HepG2 (cell line): ENCODE results near the gene LIPH. TPM values are rescaled to one million over a fixed set of nuclear protein-coding genes. Genes with fewer than 3 reads are reported as not detected.

Experiments
- ATAC-seq: fragments of 200-7000 bp; cut with Tn5 transposase; 3 replicates; pipeline ENCODE4 v1.9.1; 2020; ENCODE audit warnings: mild to moderate bottlenecking, moderate library complexity
- BruUV-seq: library from RNA; stranded (reverse); fragments of 400-500 nt; replicated peaks from 2 replicates; lab custom pipeline; 2021; lab: Mats Ljungman, UMichigan
- CTCF ChIA-PET: fragments of 300-600 bp; formaldehyde crosslinking; extraction: SDS; loops from one replicate; lab custom pipeline; 2021; ENCODE audit warnings: low total read pairs, inconsistent platforms, low intra/inter-chr PET ratio; lab: Yijun Ruan, JAX
- POLR2A ChIA-PET: fragments of 350-600 bp; sonication (Branson Sonifier 250); formaldehyde crosslinking; loops from one replicate; lab custom pipeline; 2020; ENCODE audit warnings: antibody characterized with exemption, inconsistent platforms; lab: Yijun Ruan, JAX
- DNase-seq: peaks from one replicate; pipeline ENCODE4 v3.0.0-alpha.2; 2015; ENCODE audit warnings: low spot score
- FAIRE-seq: peaks from 3 replicates; lab custom pipeline; 2011; peaks lifted over from hg19 to GRCh38; lab: Jason Lieb, UNC
- H2AFZ ChIP-seq: one replicate; pipeline ENCODE4 v1.6.1; 2011; ENCODE audit warnings: low read length, inconsistent platforms
- H3K27ac ChIP-seq: fragments of 300-600 bp; 3 replicates; pipeline ENCODE4 v1.8.0; 2011; ENCODE audit warnings: mixed run types, mild to moderate bottlenecking, mixed read lengths, low read length, inconsistent platforms; ENCODE audit not compliant: insufficient read depth; ENCODE audit errors: extremely low read length
- H3K27me3 ChIP-seq, 2 experiments: fragments of 200-600 bp in 1 of 2; 2 replicates in 1 of 2; 3 replicates in 1 of 2; pipeline versions ENCODE4 v1.6.0 to v1.8.0; 2011; ENCODE audit warnings: low read length in 2 of 2, mild to moderate bottlenecking in 2 of 2, moderate library complexity in 2 of 2, inconsistent platforms in 1 of 2; ENCODE audit not compliant: insufficient read depth in 2 of 2, control insufficient read depth in 1 of 2
- H3K36me3 ChIP-seq, 2 experiments: fragments of 200-600 bp in 1 of 2; replicated peaks in 1 of 2; 2 replicates in 1 of 2; 3 replicates in 1 of 2; pipeline versions ENCODE4 v1.5.1 to v1.8.0; 2011; ENCODE audit warnings: low read length in 2 of 2, inconsistent platforms in 1 of 2; ENCODE audit not compliant: insufficient read depth in 2 of 2, control insufficient read depth in 1 of 2
- H3K4me1 ChIP-seq: 2 replicates; pipeline ENCODE4 v1.5.1; 2012; ENCODE audit warnings: low read length, inconsistent platforms; ENCODE audit not compliant: insufficient read depth
- H3K4me2 ChIP-seq: 2 replicates; pipeline ENCODE4 v1.6.0; 2011; ENCODE audit warnings: low read depth, low read length, inconsistent platforms
- H3K4me3 ChIP-seq, 3 experiments: fragments of 200-600 bp in 1 of 3; sonication (generic), shearing (Covaris generic) in 1 of 3; replicated peaks in 1 of 3; 2 replicates each; pipeline ENCODE4 v1.5.1; 2011 to 2016; ENCODE audit warnings: low read length in 3 of 3, inconsistent platforms in 2 of 3, low read depth in 2 of 3, mild to moderate bottlenecking in 2 of 3, control low read depth in 1 of 3, mixed read lengths in 1 of 3; ENCODE audit not compliant: insufficient read depth in 1 of 3
- H3K79me2 ChIP-seq: one replicate; pipeline ENCODE4 v1.6.1; 2011; ENCODE audit warnings: low read length, inconsistent platforms; ENCODE audit not compliant: insufficient read depth
- H3K9ac ChIP-seq: 2 replicates; pipeline ENCODE4 v1.6.0; 2011; ENCODE audit warnings: mild to moderate bottlenecking, low read depth, low read length, inconsistent platforms; ENCODE audit not compliant: insufficient read depth
- H3K9me3 ChIP-seq: 2 replicates; pipeline ENCODE4 v1.5.1; 2012; ENCODE audit warnings: mild to moderate bottlenecking, low read length
- H4K20me1 ChIP-seq: 2 replicates; pipeline ENCODE4 v1.6.0; 2011; ENCODE audit warnings: inconsistent platforms, mild to moderate bottlenecking, low read length, moderate library complexity; ENCODE audit not compliant: insufficient read depth
- ETV6 ChIP-seq: sonication (generic); formaldehyde crosslinking; conservative IDR thresholded peaks from 2 replicates; pipeline ENCODE4 v1.4.0; 2020; ENCODE audit warnings: missing genetic modification reagents
- MIER2 ChIP-seq: IDR thresholded peaks from 2 replicates; pipeline ENCODE4 v1.6.1; 2016; ENCODE audit warnings: missing biosample characterization, missing genetic modification reagents
- MTA1 ChIP-seq: sonication (generic); formaldehyde crosslinking; IDR thresholded peaks from 2 replicates; pipeline ENCODE4 v1.4.0; 2020; ENCODE audit warnings: missing genetic modification reagents, mild to moderate bottlenecking, borderline replicate concordance
- NFRKB ChIP-seq: fragments of 450-650 bp; IDR thresholded peaks from 2 replicates; pipeline ENCODE4 v1.6.1; 2017
- NR2F1 ChIP-seq, 2 experiments: fragments of 450-650 bp in 1 of 2; formaldehyde crosslinking in 1 of 2; IDR thresholded peaks; 2 replicates each; pipeline versions ENCODE4 v1.5.0 to v1.6.1; 2016 to 2020; ENCODE audit warnings: mild to moderate bottlenecking in 1 of 2, missing compliant biosample characterization in 1 of 2, missing genetic modification reagents in 1 of 2, moderate library complexity in 1 of 2
- NR2F6 ChIP-seq, 2 experiments: IDR thresholded peaks; 2 replicates each; pipeline ENCODE4 v1.6.1; 2016; ENCODE audit warnings: antibody characterized with exemption in 1 of 2, mild to moderate bottlenecking in 1 of 2
- REPIN1 ChIP-seq: sonication (generic); formaldehyde crosslinking; IDR thresholded peaks from 2 replicates; pipeline ENCODE4 v1.8.0; 2022; ENCODE audit warnings: missing genetic modification reagents, low read depth, mild to moderate bottlenecking, borderline replicate concordance
- SMC3 ChIP-seq: IDR thresholded peaks from 2 replicates; pipeline ENCODE4 v1.6.1; 2011; ENCODE audit warnings: low read length, improper control_type of control experiment
- TP53 ChIP-seq: sonication (generic); formaldehyde crosslinking; conservative IDR thresholded peaks from 2 replicates; pipeline ENCODE4 v1.4.0; 2020; ENCODE audit warnings: missing genetic modification reagents
- ZMAT3 ChIP-seq: sonication (generic); formaldehyde crosslinking; conservative IDR thresholded peaks from 2 replicates; pipeline ENCODE4 v1.7.0; 2021; ENCODE audit warnings: missing genetic modification reagents
- ZNF124 ChIP-seq: sonication (generic); formaldehyde crosslinking; IDR thresholded peaks from 2 replicates; pipeline ENCODE4 v1.4.0; 2020; ENCODE audit warnings: missing genetic modification reagents
- ZNF280B ChIP-seq: sonication (generic); formaldehyde crosslinking; IDR thresholded peaks from 2 replicates; pipeline ENCODE4 v1.5.0; 2020; ENCODE audit warnings: missing genetic modification reagents, mild to moderate bottlenecking, borderline replicate concordance
- ZNF784 ChIP-seq: sonication (generic); formaldehyde crosslinking; IDR thresholded peaks from 2 replicates; pipeline ENCODE4 v1.5.1; 2020; ENCODE audit warnings: missing genetic modification reagents, mild to moderate bottlenecking, borderline replicate concordance
- ZZZ3 ChIP-seq: sonication (generic); formaldehyde crosslinking; IDR thresholded peaks from 2 replicates; pipeline ENCODE4 v1.4.0; 2020; ENCODE audit warnings: missing genetic modification reagents, mild to moderate bottlenecking, borderline replicate concordance
- WGBS: methylation state at CpG from one replicate; pipeline ENCODE4 v1.1.6; 2017; ENCODE audit warnings: low lambda C conversion rate; 5-methylcytosine and 5-hydroxymethylcytosine counted together
- in situ Hi-C: cut with HindIII; loops from 2 replicates; pipeline ENCODE4 v1.10.0; 2017; ENCODE audit warnings: low pct_unique_long_range_greater_than_20kb; ENCODE audit not compliant: extremely low pct_ligation_motif_present
- intact Hi-C: fragments of 100-400 bp; cut with micrococcal nuclease; formaldehyde crosslinking; loops from one replicate; pipeline ENCODE4 v1.10.0; 2022; ENCODE audit not compliant: unreplicated experiment
- polyA plus RNA-seq, 8 experiments: library from polyadenylated mRNA; depleted of rRNA in 3 of 8; stranded (reverse) in 7 of 8; unstranded in 1 of 8; fragments of >200 nt; fragmentation: Illumina TruSeq in 4 of 8; extraction: Trizol in 4 of 8; gene quantifications; 2 replicates each; pipeline versions ENCODE4 v1.2.1 to v1.2.3, GENCODE V29; 2011 to 2016; ENCODE audit warnings: low read depth in 4 of 8, missing spikeins in 1 of 8, mixed read lengths in 1 of 8; ENCODE audit not compliant: insufficient read depth in 1 of 8
- total RNA-seq, 5 experiments: library from RNA; depleted of rRNA; stranded (reverse); fragments of >200 nt; fragmentation: Illumina TruSeq; extraction: Trizol; gene quantifications; 2 replicates each; pipeline ENCODE4 v1.2.3, GENCODE V29; 2016; ENCODE audit warnings: low read depth in 1 of 5
- TF ChIP-seq, protein P1 (sequence below): sonication (generic); formaldehyde crosslinking; IDR thresholded peaks from 2 replicates; pipeline ENCODE4 v1.4.0; 2020; ENCODE audit warnings: mild to moderate bottlenecking, missing genetic modification reagents
- TF ChIP-seq, protein P2 (sequence below): sonication (generic); formaldehyde crosslinking; IDR thresholded peaks from 2 replicates; pipeline ENCODE4 v1.4.0; 2020; ENCODE audit warnings: missing genetic modification reagents

Gene LIPH
- total and polyA plus RNA-seq, 2 of the 13 experiments (the other 11 are each of a cell fraction or from before 2014, with no cell fraction given): 0.09 to 0.34 TPM

DNA sequence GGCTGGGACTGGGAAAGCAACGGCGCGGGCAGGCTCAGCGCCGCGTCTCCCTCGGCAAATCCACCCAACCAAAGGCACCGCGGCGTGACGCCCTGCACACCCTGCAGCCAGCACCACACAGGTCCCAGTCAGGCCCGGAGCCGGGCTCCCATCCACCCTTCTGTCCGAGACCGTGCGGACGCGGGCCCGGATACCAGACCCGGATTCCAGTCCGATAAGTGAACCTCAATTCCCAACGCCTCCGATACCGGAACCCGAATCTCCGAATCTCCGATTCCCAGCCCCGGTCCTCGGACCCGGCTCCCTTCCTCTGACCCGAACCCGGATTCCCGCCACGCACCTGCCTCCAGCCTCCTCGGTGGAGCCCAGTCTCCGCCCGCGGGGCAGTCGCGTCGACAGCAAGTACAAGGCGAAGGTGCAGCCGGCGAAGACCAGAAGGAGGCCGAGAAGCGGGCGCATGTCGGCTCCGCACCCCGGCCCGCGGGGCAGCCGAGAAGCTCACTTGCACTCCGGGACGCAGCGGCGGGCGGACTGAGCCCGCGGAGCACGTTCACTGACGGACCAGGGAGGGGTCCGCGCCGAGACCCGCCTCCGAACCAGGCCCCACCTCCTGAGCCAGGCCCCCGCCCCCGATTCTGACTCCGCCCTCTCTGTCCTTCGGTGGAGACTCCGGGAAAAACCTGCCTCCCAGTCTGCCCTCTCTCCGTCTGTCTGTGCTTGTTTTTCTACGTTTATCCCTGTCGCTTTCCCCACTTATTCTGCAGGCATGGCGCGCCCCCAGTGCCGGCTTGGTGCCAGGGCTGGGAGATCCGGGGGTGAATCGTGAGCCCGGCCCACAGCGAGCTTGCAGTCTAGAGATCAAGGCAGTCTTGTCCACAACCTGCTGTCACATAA is 53.6 kb downstream of the LIPH start, which contains the start of gene TMEM41A:
TMEM41A (minus strand) TSS at position 533 of the 894 bp plus-strand sequence; CDS start at position 459, 74 bp downstream.
- Histone ChIP-seq H3K9me3 (no peaks in the 10 kb centered on the region), H2AFZ (peak within 1 kb of the TSS; percentile 16), H3K9ac (peak within 1 kb of the TSS; percentile 94), H3K27ac (peak within 1 kb of the TSS; percentile 95), H3K4me3 (peak within 1 kb of the TSS; percentile 97 to 99 (median 99)), H4K20me1 (0 out of 2 replicates have a peak, but pooled peaks cover 2% of the 10 kb centered on the region), H3K36me3 (peaks cover 13 to 30% of the 10 kb centered on the region in 2 experiments), H3K27me3 (no peaks in the 10 kb centered on the region), H3K4me1 (peaks cover 46% of the 10 kb centered on the region), H3K4me2 (peak within 1 kb of the TSS; percentile 86), H3K79me2 (peaks cover 14% of the 10 kb centered on the region)
- ChIA-PET POLR2A (interaction anchor here (0.8 to 1.4 kb wide), 3 partner anchors 10 to 88 kb away, joined by 3 read pairs; no protein-coding TSS in a partner anchor), CTCF (interaction anchor here (0.8 kb wide), 1 partner anchor 60 kb away, joined by 3 read pairs; no protein-coding TSS in a partner anchor)
- 2% methylated on average over 26 of the region's 82 CpGs for WGBS
- in situ Hi-C loops: no loop called here
- ATAC-seq (peak; percentile 92), FAIRE-seq (peak; percentile 79), DNase-seq (peak; percentile 75)
- intact Hi-C loops: loop anchor here (5.0 kb wide), 1 partner anchor 89 kb away; the partner anchor contains the start of gene SENP2
- BruUV-seq: TSS peak; percentile 52
- peak; percentile 42; the same call in 1 of the 2 replicates for TF ChIP-seq ZNF124 (CRISPR knock-in tag)
- TF ChIP-seq TP53: no peak
- TF ChIP-seq SMC3: no peak
- TF ChIP-seq, protein P1, sequence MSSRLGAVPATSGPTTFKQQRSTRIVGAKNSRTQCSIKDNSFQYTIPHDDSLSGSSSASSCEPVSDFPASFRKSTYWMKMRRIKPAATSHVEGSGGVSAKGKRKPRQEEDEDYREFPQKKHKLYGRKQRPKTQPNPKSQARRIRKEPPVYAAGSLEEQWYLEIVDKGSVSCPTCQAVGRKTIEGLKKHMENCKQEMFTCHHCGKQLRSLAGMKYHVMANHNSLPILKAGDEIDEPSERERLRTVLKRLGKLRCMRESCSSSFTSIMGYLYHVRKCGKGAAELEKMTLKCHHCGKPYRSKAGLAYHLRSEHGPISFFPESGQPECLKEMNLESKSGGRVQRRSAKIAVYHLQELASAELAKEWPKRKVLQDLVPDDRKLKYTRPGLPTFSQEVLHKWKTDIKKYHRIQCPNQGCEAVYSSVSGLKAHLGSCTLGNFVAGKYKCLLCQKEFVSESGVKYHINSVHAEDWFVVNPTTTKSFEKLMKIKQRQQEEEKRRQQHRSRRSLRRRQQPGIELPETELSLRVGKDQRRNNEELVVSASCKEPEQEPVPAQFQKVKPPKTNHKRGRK: peak; percentile 62; the same call in 1 of the 2 replicates
- 0 out of 4 replicates have a peak, but pooled peaks of 1 of the 2 experiments have one; percentile 48 for TF ChIP-seq NR2F1 (CRISPR knock-in tag; IDR thresholded peaks at IDR 0.05)
- TF ChIP-seq, protein P2, sequence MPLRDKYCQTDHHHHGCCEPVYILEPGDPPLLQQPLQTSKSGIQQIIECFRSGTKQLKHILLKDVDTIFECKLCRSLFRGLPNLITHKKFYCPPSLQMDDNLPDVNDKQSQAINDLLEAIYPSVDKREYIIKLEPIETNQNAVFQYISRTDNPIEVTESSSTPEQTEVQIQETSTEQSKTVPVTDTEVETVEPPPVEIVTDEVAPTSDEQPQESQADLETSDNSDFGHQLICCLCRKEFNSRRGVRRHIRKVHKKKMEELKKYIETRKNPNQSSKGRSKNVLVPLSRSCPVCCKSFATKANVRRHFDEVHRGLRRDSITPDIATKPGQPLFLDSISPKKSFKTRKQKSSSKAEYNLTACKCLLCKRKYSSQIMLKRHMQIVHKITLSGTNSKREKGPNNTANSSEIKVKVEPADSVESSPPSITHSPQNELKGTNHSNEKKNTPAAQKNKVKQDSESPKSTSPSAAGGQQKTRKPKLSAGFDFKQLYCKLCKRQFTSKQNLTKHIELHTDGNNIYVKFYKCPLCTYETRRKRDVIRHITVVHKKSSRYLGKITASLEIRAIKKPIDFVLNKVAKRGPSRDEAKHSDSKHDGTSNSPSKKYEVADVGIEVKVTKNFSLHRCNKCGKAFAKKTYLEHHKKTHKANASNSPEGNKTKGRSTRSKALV (CRISPR knock-in tag): peak; percentile 88
- TF ChIP-seq NFRKB: no peak
- TF ChIP-seq ZZZ3: peak; percentile 37; the same call in 1 of the 2 replicates
- TF ChIP-seq ZNF280B (CRISPR knock-in tag): peak; percentile 91
- peak; percentile 80 for TF ChIP-seq MTA1
- peak; percentile 65; the same call in 1 of the 2 replicates for TF ChIP-seq ETV6 (CRISPR knock-in tag)
- TF ChIP-seq ZNF784 (CRISPR knock-in tag): peak; percentile 97; the same call in 1 of the 2 replicates
- no peak for TF ChIP-seq NR2F6 (IDR thresholded peaks at IDR 0.05)
- peak; percentile 44; the same call in 1 of the 2 replicates for TF ChIP-seq NR2F6 (CRISPR knock-in tag; IDR thresholded peaks at IDR 0.05)
- peak; percentile 51; the same call in 1 of the 2 replicates for TF ChIP-seq MIER2
- peak; percentile 48; the same call in 1 of the 2 replicates for TF ChIP-seq ZMAT3 (CRISPR knock-in tag)
- TF ChIP-seq REPIN1 (CRISPR knock-in tag): peak; percentile 92; the same call in 1 of the 2 replicates
